ENCODE results near the gene RPL13. TPM values are rescaled to one million over a fixed set of nuclear protein-coding genes. Genes with fewer than 3 reads are reported as not detected.

RPL13 gene
- total RNA-seq, 1 experiment from 2014 or later: 2,140 TPM

DNA sequence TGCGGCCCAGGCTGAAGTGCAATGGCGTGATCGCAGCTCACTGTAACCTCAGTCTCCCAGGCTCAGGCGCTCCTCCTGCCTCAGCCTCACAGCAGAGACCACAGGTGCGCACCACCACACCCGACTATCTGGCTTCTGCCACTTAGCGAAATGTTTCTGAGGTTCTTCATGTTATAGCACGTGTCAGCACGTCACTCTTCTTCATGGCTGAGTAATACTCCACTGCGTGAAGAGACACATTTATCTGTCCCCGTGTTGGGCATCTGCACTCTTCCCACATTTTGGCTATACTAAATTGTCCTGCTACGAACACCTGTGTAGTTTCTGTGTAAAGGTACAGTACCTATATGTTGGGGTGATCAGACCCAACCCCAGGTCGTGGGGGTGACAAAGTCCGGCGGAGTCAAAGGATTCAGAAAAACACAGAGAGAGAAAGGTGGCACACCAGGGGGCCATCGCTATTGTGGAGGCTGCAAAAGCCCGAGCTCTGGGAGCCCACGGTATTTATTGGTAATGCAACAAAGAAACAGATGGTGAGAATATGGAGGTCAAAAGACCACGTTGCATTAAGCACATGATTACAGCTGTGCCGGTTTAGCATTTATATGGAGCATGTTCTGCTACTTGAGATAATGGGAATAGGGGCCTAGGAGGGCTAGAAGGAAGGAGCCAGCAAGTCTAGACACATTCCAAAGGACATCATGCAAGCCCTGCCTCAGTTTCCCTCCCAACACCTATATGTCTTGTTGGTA is 52.1 kb downstream of the RPL13 start:
- CTCF ChIA-PET: no interaction called here

DNA sequence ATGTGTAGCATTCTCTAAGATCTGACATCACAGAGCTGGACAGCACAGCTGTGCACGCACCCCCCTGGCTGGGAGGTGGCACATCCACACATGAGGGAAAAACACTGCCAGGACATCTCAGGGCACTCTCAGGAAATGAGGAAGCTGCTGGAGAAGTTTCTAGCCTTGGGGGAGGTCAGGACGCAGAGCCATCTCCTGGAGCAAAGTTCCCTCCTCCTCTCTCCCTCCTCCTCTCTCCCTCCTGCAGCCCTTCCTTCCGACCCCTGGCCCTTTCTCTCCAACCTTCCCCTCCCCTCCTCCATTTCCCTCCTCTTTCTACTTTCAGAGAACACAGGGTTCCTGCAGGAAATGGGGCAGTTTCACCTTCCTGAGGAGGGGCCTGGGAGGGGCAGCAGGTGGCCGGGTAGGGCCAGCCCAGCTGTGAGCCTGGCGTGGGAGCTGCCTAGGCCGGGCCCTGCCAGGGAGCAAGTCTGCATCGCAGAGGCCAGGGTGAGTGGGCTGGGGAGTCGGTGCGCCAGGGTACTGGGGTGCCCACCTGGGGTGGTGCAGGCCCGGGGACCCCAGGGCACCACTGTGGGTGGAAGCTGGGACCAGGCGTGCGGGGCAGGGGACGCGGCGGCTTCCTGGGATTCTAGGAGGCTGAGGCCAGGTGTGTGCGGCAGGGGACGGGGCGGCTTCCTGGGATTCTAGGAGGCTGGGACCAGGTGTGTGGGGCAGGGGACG is 52.9 kb downstream of the RPL13 start, which contains the start of gene DPEP1:
DPEP1 (plus strand) TSS at position 412 of the 723 bp plus-strand sequence. CDS start 16,769 bp downstream, outside the sequence.
- no peak for TF ChIP-seq EZH2 (IDR thresholded peaks at IDR 0.05; ENCODE audit: borderline replicate concordance, low read depth, low read length, poor library complexity, severe bottlenecking)
- TF ChIP-seq, protein P1, sequence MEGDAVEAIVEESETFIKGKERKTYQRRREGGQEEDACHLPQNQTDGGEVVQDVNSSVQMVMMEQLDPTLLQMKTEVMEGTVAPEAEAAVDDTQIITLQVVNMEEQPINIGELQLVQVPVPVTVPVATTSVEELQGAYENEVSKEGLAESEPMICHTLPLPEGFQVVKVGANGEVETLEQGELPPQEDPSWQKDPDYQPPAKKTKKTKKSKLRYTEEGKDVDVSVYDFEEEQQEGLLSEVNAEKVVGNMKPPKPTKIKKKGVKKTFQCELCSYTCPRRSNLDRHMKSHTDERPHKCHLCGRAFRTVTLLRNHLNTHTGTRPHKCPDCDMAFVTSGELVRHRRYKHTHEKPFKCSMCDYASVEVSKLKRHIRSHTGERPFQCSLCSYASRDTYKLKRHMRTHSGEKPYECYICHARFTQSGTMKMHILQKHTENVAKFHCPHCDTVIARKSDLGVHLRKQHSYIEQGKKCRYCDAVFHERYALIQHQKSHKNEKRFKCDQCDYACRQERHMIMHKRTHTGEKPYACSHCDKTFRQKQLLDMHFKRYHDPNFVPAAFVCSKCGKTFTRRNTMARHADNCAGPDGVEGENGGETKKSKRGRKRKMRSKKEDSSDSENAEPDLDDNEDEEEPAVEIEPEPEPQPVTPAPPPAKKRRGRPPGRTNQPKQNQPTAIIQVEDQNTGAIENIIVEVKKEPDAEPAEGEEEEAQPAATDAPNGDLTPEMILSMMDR (conservative IDR thresholded peaks at IDR 0.05; ENCODE audit: low read depth, low read length): no peak
- H3K36me3 ChIP-seq (ENCODE audit: insufficient read depth, low read length, poor library complexity, severe bottlenecking): no peaks in the 10 kb centered on the region
- intact Hi-C loops (cut with micrococcal nuclease; ENCODE audit: unreplicated experiment): no loop called here
- no peak within 1 kb of the TSS for H3K4me3 ChIP-seq (ENCODE audit: low read depth, low read length, poor library complexity, severe bottlenecking)
- H3K27ac ChIP-seq (ENCODE audit: low read depth, low read length, poor library complexity, severe bottlenecking): no peak within 1 kb of the TSS
- ChIA-PET CTCF (no interaction called here), POLR2A (ENCODE audit: low non-redundant PET) (no interaction called here)
- no peaks in the 10 kb centered on the region for H3K27me3 ChIP-seq (replicated peaks; ENCODE audit: insufficient read depth, low read depth, low read length, poor library complexity)
- H3K9me3 ChIP-seq (ENCODE audit: low read depth, low read length, poor library complexity, severe bottlenecking): no peaks in the 10 kb centered on the region
- no peak for DNase-seq (ENCODE audit: low spot score)
- no TSS peak for BruUV-seq (replicated peaks)
- H3K4me1 ChIP-seq (ENCODE audit: insufficient read depth, low read length, poor library complexity, severe bottlenecking): peaks cover 18% of the 10 kb centered on the region

More for the DNA sequence above, 52.1 kb downstream of the RPL13 start:
- Histone ChIP-seq H3K27me3 (replicated peaks; ENCODE audit: insufficient read depth, low read depth, low read length, poor library complexity) (no peaks in the 10 kb centered on the region), H3K4me1 (ENCODE audit: insufficient read depth, low read length, poor library complexity, severe bottlenecking) (peaks cover 14% of the 10 kb centered on the region), H3K36me3 (ENCODE audit: insufficient read depth, low read length, poor library complexity, severe bottlenecking) (no peaks in the 10 kb centered on the region), H3K27ac (ENCODE audit: low read depth, low read length, poor library complexity, severe bottlenecking) (no peak overlapping the region), H3K9me3 (ENCODE audit: low read depth, low read length, poor library complexity, severe bottlenecking) (no peaks in the 10 kb centered on the region), H3K4me3 (ENCODE audit: low read depth, low read length, poor library complexity, severe bottlenecking) (no peak overlapping the region)
- intact Hi-C loops (cut with micrococcal nuclease; ENCODE audit: unreplicated experiment): no loop called here
- DNase-seq (ENCODE audit: low spot score): no peak
- TF ChIP-seq EZH2 (IDR thresholded peaks at IDR 0.05; ENCODE audit: borderline replicate concordance, low read depth, low read length, poor library complexity, severe bottlenecking): no peak
- TF ChIP-seq, protein P1 (conservative IDR thresholded peaks at IDR 0.05; ENCODE audit: low read depth, low read length): no peak
- POLR2A ChIA-PET (ENCODE audit: low non-redundant PET): no interaction called here
- BruUV-seq (replicated peaks): no TSS peak

DNA sequence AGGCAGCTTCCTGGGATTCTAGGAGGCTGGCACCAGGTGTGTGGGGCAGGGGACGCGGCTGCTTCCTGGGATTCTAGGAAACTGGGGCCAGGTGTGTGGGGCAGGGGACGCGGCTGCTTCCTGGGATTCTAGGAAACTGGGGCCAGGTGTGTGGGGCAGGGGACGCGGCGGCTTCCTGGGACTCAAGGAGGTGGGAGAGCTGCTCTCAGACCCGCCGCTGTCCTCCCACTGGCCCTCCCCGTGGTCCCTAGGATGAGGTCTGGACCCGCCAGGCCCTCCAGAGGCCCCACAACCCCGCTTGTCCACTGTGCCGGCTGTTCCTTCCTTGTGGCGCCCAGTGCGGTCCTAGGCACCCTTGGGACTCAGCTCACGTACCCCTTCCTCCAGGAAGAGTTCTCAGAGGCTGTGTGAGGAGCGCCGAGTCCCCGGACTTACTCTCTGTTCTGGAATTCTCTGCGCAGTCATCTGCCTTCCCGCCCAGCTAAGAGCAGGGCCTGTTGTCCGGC is 53.5 kb downstream of the RPL13 start:
- TF ChIP-seq, protein P1 (conservative IDR thresholded peaks at IDR 0.05; ENCODE audit: low read depth, low read length): no peak
- TF ChIP-seq EZH2 (IDR thresholded peaks at IDR 0.05; ENCODE audit: borderline replicate concordance, low read depth, low read length, poor library complexity, severe bottlenecking): no peak
- H3K27ac ChIP-seq (ENCODE audit: low read depth, low read length, poor library complexity, severe bottlenecking): no peak overlapping the region
- H3K4me1 ChIP-seq (ENCODE audit: insufficient read depth, low read length, poor library complexity, severe bottlenecking): peaks cover 19% of the 10 kb centered on the region
- H3K36me3 ChIP-seq (ENCODE audit: insufficient read depth, low read length, poor library complexity, severe bottlenecking): no peaks in the 10 kb centered on the region
- DNase-seq (ENCODE audit: low spot score): no peak
- POLR2A ChIA-PET (ENCODE audit: low non-redundant PET): no interaction called here
- H3K4me3 ChIP-seq (ENCODE audit: low read depth, low read length, poor library complexity, severe bottlenecking): no peak overlapping the region
- intact Hi-C loops (cut with micrococcal nuclease; ENCODE audit: unreplicated experiment): no loop called here
- BruUV-seq (replicated peaks): no TSS peak
- H3K27me3 ChIP-seq (replicated peaks; ENCODE audit: insufficient read depth, low read depth, low read length, poor library complexity): no peaks in the 10 kb centered on the region
- CTCF ChIA-PET: no interaction called here
- no peaks in the 10 kb centered on the region for H3K9me3 ChIP-seq (ENCODE audit: low read depth, low read length, poor library complexity, severe bottlenecking)

Other genes starting within 250 kb of the RPL13 start
- gene ANKRD11, start 70.1 kb upstream of the RPL13 start, total RNA-seq (2021): 217 and 248 TPM in 2 replicates
- gene SPG7, start 52.3 kb upstream of the RPL13 start, total RNA-seq (2021): 100 and 113 TPM in 2 replicates
- 108 and 109 TPM in 2 replicates for gene CPNE7, start 15.1 kb downstream of the RPL13 start, total RNA-seq (2021)
- gene DPEP1, start 53.0 kb downstream of the RPL13 start, total RNA-seq (2021): 0.49 and 0.52 TPM in 2 replicates
- gene CHMP1A, start 97.0 kb downstream of the RPL13 start, total RNA-seq (2021): 104 and 110 TPM in 2 replicates
- 39.1 and 46.7 TPM in 2 replicates for gene SPATA33, start 97.2 kb downstream of the RPL13 start, total RNA-seq (2021)
- 98.0 and 104 TPM in 2 replicates for gene CDK10, start 126.0 kb downstream of the RPL13 start, total RNA-seq (2021)
- 15.8 and 19.1 TPM in 2 replicates for gene SPATA2L, start 141.0 kb downstream of the RPL13 start, total RNA-seq (2021)
- 3.4 and 5.6 TPM in 2 replicates for gene VPS9D1, start 160.2 kb downstream of the RPL13 start, total RNA-seq (2021)
- gene ZNF276, start 160.9 kb downstream of the RPL13 start, total RNA-seq (2021): 37.2 and 37.3 TPM in 2 replicates

All from A673 (cell line).